HepG2 (cell line): ENCODE data around the gene GHR. TPM values are rescaled to one million over a fixed set of nuclear protein-coding genes. Genes with fewer than 3 reads are reported as not detected.

Experiments
- ATAC-seq: fragments of 200-7000 bp; cut with Tn5 transposase; 3 replicates; pipeline ENCODE4 v1.9.1; 2020; ENCODE audit warnings: mild to moderate bottlenecking, moderate library complexity
- BruUV-seq: library from RNA; stranded (reverse); fragments of 400-500 nt; replicated peaks from 2 replicates; lab custom pipeline; 2021; lab: Mats Ljungman, UMichigan
- CTCF ChIA-PET: fragments of 300-600 bp; formaldehyde crosslinking; extraction: SDS; loops from one replicate; lab custom pipeline; 2021; ENCODE audit warnings: low total read pairs, inconsistent platforms, low intra/inter-chr PET ratio; lab: Yijun Ruan, JAX
- POLR2A ChIA-PET: fragments of 350-600 bp; sonication (Branson Sonifier 250); formaldehyde crosslinking; loops from one replicate; lab custom pipeline; 2020; ENCODE audit warnings: antibody characterized with exemption, inconsistent platforms; lab: Yijun Ruan, JAX
- DNase-seq: peaks from one replicate; pipeline ENCODE4 v3.0.0-alpha.2; 2015; ENCODE audit warnings: low spot score
- FAIRE-seq: peaks from 3 replicates; lab custom pipeline; 2011; peaks lifted over from hg19 to GRCh38; lab: Jason Lieb, UNC
- H2AFZ ChIP-seq: one replicate; pipeline ENCODE4 v1.6.1; 2011; ENCODE audit warnings: low read length, inconsistent platforms
- H3K27ac ChIP-seq: fragments of 300-600 bp; 3 replicates; pipeline ENCODE4 v1.8.0; 2011; ENCODE audit warnings: mixed run types, mild to moderate bottlenecking, mixed read lengths, low read length, inconsistent platforms; ENCODE audit not compliant: insufficient read depth; ENCODE audit errors: extremely low read length
- H3K27me3 ChIP-seq, 2 experiments: fragments of 200-600 bp in 1 of 2; 2 replicates in 1 of 2; 3 replicates in 1 of 2; pipeline versions ENCODE4 v1.6.0 to v1.8.0; 2011; ENCODE audit warnings: low read length in 2 of 2, mild to moderate bottlenecking in 2 of 2, moderate library complexity in 2 of 2, inconsistent platforms in 1 of 2; ENCODE audit not compliant: insufficient read depth in 2 of 2, control insufficient read depth in 1 of 2
- H3K36me3 ChIP-seq, 2 experiments: fragments of 200-600 bp in 1 of 2; replicated peaks in 1 of 2; 2 replicates in 1 of 2; 3 replicates in 1 of 2; pipeline versions ENCODE4 v1.5.1 to v1.8.0; 2011; ENCODE audit warnings: low read length in 2 of 2, inconsistent platforms in 1 of 2; ENCODE audit not compliant: insufficient read depth in 2 of 2, control insufficient read depth in 1 of 2
- H3K4me1 ChIP-seq: 2 replicates; pipeline ENCODE4 v1.5.1; 2012; ENCODE audit warnings: low read length, inconsistent platforms; ENCODE audit not compliant: insufficient read depth
- H3K4me2 ChIP-seq: 2 replicates; pipeline ENCODE4 v1.6.0; 2011; ENCODE audit warnings: low read depth, low read length, inconsistent platforms
- H3K4me3 ChIP-seq, 3 experiments: fragments of 200-600 bp in 1 of 3; sonication (generic), shearing (Covaris generic) in 1 of 3; replicated peaks in 1 of 3; 2 replicates each; pipeline ENCODE4 v1.5.1; 2011 to 2016; ENCODE audit warnings: low read length in 3 of 3, inconsistent platforms in 2 of 3, low read depth in 2 of 3, mild to moderate bottlenecking in 2 of 3, control low read depth in 1 of 3, mixed read lengths in 1 of 3; ENCODE audit not compliant: insufficient read depth in 1 of 3
- H3K79me2 ChIP-seq: one replicate; pipeline ENCODE4 v1.6.1; 2011; ENCODE audit warnings: low read length, inconsistent platforms; ENCODE audit not compliant: insufficient read depth
- H3K9ac ChIP-seq: 2 replicates; pipeline ENCODE4 v1.6.0; 2011; ENCODE audit warnings: mild to moderate bottlenecking, low read depth, low read length, inconsistent platforms; ENCODE audit not compliant: insufficient read depth
- H3K9me3 ChIP-seq: 2 replicates; pipeline ENCODE4 v1.5.1; 2012; ENCODE audit warnings: mild to moderate bottlenecking, low read length
- H4K20me1 ChIP-seq: 2 replicates; pipeline ENCODE4 v1.6.0; 2011; ENCODE audit warnings: inconsistent platforms, mild to moderate bottlenecking, low read length, moderate library complexity; ENCODE audit not compliant: insufficient read depth
- FOSL1 ChIP-seq: sonication (generic); formaldehyde crosslinking; IDR thresholded peaks from 2 replicates; pipeline ENCODE4 v1.9.0; 2021; ENCODE audit warnings: missing genetic modification reagents, borderline replicate concordance
- HNRNPUL1 ChIP-seq: fragments of 200-400 bp; formaldehyde crosslinking; IDR thresholded peaks from 2 replicates; pipeline ENCODE4 v1.6.1; 2017; ENCODE audit warnings: low read depth, mild to moderate bottlenecking, low read length, moderate library complexity
- POLR2AphosphoS5 ChIP-seq: IDR thresholded peaks from 2 replicates; pipeline ENCODE4 v1.6.1; 2012; ENCODE audit warnings: low read depth, low read length
- RARA ChIP-seq: IDR thresholded peaks from 2 replicates; pipeline ENCODE4 v1.6.1; 2016; ENCODE audit warnings: missing genetic modification reagents, missing compliant biosample characterization
- RNF219 ChIP-seq: sonication (generic); formaldehyde crosslinking; IDR thresholded peaks from 2 replicates; pipeline ENCODE4 v1.5.0; 2020; ENCODE audit warnings: mild to moderate bottlenecking, missing genetic modification reagents
- SALL2 ChIP-seq: sonication (generic); formaldehyde crosslinking; IDR thresholded peaks from 2 replicates; pipeline ENCODE4 v1.8.1; 2023; ENCODE audit warnings: mild to moderate bottlenecking, missing genetic modification reagents, inconsistent platforms
- SRSF1 ChIP-seq: fragments of 200-400 bp; formaldehyde crosslinking; optimal IDR thresholded peaks from 2 replicates; pipeline ENCODE3; 2017; ENCODE audit warnings: mild to moderate bottlenecking, low read depth, low read length, moderate library complexity
- ZNF124 ChIP-seq: sonication (generic); formaldehyde crosslinking; IDR thresholded peaks from 2 replicates; pipeline ENCODE4 v1.4.0; 2020; ENCODE audit warnings: missing genetic modification reagents
- ZNF382 ChIP-seq: sonication (generic); formaldehyde crosslinking; IDR thresholded peaks from 2 replicates; pipeline ENCODE4 v1.5.0; 2020; ENCODE audit warnings: missing genetic modification reagents, mild to moderate bottlenecking, borderline replicate concordance
- ZNF562 ChIP-seq: sonication (generic); formaldehyde crosslinking; IDR thresholded peaks from 2 replicates; pipeline ENCODE4 v1.8.0; 2022; ENCODE audit warnings: missing genetic modification reagents, borderline replicate concordance
- in situ Hi-C: cut with HindIII; loops from 2 replicates; pipeline ENCODE4 v1.10.0; 2017; ENCODE audit warnings: low pct_unique_long_range_greater_than_20kb; ENCODE audit not compliant: extremely low pct_ligation_motif_present
- intact Hi-C: fragments of 100-400 bp; cut with micrococcal nuclease; formaldehyde crosslinking; loops from one replicate; pipeline ENCODE4 v1.10.0; 2022; ENCODE audit not compliant: unreplicated experiment
- polyA plus RNA-seq, 8 experiments: library from polyadenylated mRNA; depleted of rRNA in 3 of 8; stranded (reverse) in 7 of 8; unstranded in 1 of 8; fragments of >200 nt; fragmentation: Illumina TruSeq in 4 of 8; extraction: Trizol in 4 of 8; gene quantifications; 2 replicates each; pipeline versions ENCODE4 v1.2.1 to v1.2.3, GENCODE V29; 2011 to 2016; ENCODE audit warnings: low read depth in 4 of 8, missing spikeins in 1 of 8, mixed read lengths in 1 of 8; ENCODE audit not compliant: insufficient read depth in 1 of 8
- total RNA-seq, 5 experiments: library from RNA; depleted of rRNA; stranded (reverse); fragments of >200 nt; fragmentation: Illumina TruSeq; extraction: Trizol; gene quantifications; 2 replicates each; pipeline ENCODE4 v1.2.3, GENCODE V29; 2016; ENCODE audit warnings: low read depth in 1 of 5
- TF ChIP-seq, protein P1 (sequence below): sonication (generic); formaldehyde crosslinking; conservative IDR thresholded peaks from 2 replicates; pipeline ENCODE4 v1.4.0; 2020; ENCODE audit warnings: missing genetic modification reagents
- TF ChIP-seq, protein P2 (sequence below): sonication (generic); formaldehyde crosslinking; IDR thresholded peaks from 2 replicates; pipeline ENCODE4 v1.4.0; 2020; ENCODE audit warnings: mild to moderate bottlenecking, missing genetic modification reagents, borderline replicate concordance

Gene GHR
- total and polyA plus RNA-seq, 2 of the 13 experiments (the other 11 are each of a cell fraction or from before 2014, with no cell fraction given): 0.07 TPM; not detected in 1

DNA sequence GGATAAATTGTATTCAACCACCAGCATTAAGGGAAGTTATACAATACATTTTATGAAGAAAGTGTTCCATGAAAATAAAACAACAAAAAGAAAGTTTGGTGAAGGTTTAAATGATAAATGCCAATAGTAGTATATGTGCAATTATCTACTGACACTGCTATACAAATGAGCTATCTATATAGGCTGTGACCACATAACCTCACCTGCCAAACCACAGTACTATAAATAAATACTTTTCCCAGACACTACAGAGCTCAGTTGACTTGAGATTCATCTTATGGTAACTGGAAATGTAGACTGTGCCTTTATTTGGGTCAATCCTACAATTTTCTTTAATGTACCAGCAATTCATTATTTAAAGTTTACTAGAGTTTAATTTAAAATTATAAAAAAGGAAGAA is 252.4 kb downstream of the GHR start:
- no peak overlapping the region for H3K9ac ChIP-seq
- no TSS peak for BruUV-seq
- no peaks in the 10 kb centered on the region for H3K9me3 ChIP-seq
- H3K27ac ChIP-seq: no peak overlapping the region
- ChIA-PET CTCF (no interaction called here), POLR2A (no interaction called here)
- DNase-seq (no peak), ATAC-seq (no peak), FAIRE-seq (no peak)
- no peaks in the 10 kb centered on the region for H3K4me1 ChIP-seq
- H3K4me3 ChIP-seq: no peak overlapping the region
- no peaks in the 10 kb centered on the region for H3K27me3 ChIP-seq
- no peaks in the 10 kb centered on the region for H4K20me1 ChIP-seq
- TF ChIP-seq, protein P1, sequence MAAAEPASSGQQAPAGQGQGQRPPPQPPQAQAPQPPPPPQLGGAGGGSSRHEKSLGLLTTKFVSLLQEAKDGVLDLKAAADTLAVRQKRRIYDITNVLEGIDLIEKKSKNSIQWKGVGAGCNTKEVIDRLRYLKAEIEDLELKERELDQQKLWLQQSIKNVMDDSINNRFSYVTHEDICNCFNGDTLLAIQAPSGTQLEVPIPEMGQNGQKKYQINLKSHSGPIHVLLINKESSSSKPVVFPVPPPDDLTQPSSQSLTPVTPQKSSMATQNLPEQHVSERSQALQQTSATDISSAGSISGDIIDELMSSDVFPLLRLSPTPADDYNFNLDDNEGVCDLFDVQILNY: no peak
- TF ChIP-seq ZNF562 (CRISPR knock-in tag): no peak
- TF ChIP-seq RARA (CRISPR knock-in tag): no peak
- no peak for TF ChIP-seq RNF219 (CRISPR knock-in tag)
- TF ChIP-seq SALL2 (CRISPR knock-in tag): no peak
- no peak for TF ChIP-seq POLR2AphosphoS5
- no peak for TF ChIP-seq SRSF1
- TF ChIP-seq ZNF382 (CRISPR knock-in tag): no peak
- no peak for TF ChIP-seq HNRNPUL1
- TF ChIP-seq, protein P2, sequence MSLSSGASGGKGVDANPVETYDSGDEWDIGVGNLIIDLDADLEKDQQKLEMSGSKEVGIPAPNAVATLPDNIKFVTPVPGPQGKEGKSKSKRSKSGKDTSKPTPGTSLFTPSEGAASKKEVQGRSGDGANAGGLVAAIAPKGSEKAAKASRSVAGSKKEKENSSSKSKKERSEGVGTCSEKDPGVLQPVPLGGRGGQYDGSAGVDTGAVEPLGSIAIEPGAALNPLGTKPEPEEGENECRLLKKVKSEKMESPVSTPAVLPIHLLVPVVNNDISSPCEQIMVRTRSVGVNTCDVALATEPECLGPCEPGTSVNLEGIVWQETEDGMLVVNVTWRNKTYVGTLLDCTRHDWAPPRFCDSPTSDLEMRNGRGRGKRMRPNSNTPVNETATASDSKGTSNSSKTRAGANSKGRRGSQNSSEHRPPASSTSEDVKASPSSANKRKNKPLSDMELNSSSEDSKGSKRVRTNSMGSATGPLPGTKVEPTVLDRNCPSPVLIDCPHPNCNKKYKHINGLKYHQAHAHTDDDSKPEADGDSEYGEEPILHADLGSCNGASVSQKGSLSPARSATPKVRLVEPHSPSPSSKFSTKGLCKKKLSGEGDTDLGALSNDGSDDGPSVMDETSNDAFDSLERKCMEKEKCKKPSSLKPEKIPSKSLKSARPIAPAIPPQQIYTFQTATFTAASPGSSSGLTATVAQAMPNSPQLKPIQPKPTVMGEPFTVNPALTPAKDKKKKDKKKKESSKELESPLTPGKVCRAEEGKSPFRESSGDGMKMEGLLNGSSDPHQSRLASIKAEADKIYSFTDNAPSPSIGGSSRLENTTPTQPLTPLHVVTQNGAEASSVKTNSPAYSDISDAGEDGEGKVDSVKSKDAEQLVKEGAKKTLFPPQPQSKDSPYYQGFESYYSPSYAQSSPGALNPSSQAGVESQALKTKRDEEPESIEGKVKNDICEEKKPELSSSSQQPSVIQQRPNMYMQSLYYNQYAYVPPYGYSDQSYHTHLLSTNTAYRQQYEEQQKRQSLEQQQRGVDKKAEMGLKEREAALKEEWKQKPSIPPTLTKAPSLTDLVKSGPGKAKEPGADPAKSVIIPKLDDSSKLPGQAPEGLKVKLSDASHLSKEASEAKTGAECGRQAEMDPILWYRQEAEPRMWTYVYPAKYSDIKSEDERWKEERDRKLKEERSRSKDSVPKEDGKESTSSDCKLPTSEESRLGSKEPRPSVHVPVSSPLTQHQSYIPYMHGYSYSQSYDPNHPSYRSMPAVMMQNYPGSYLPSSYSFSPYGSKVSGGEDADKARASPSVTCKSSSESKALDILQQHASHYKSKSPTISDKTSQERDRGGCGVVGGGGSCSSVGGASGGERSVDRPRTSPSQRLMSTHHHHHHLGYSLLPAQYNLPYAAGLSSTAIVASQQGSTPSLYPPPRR (CRISPR knock-in tag): no peak
- TF ChIP-seq FOSL1: no peak
- TF ChIP-seq ZNF124 (CRISPR knock-in tag): no peak
- no peak overlapping the region for H2AFZ ChIP-seq
- no peaks in the 10 kb centered on the region for H3K36me3 ChIP-seq
- intact Hi-C loops: no loop called here
- H3K79me2 ChIP-seq: no peaks in the 10 kb centered on the region
- in situ Hi-C loops: no loop called here
- H3K4me2 ChIP-seq: no peak overlapping the region
